OCI-LY3 (cell line): ENCODE results near the gene NPC1L1.

Source experiments
- H2AFZ ChIP-seq: fragments of 200-600, 300-600 bp; shearing (Covaris generic); 2 replicates; pipeline ENCODE4 v1.6.0; 2014; ENCODE audit warnings: antibody characterized with exemption, low read depth, low read length
- H3K27ac ChIP-seq: fragments of 200-600, 300-600 bp; sonication (generic); 2 replicates; pipeline ENCODE4 v1.5.1; 2014; ENCODE audit warnings: mild to moderate bottlenecking, low read length, moderate library complexity, mixed read lengths
- H3K27me3 ChIP-seq: fragments of 200-600, 300-600 bp; sonication (generic); 2 replicates; pipeline ENCODE4 v1.6.1; 2014; ENCODE audit warnings: low read depth, low read length, mixed read lengths
- H3K36me3 ChIP-seq: fragments of 200-600, 300-600 bp; sonication (generic); replicated peaks from 2 replicates; pipeline ENCODE3; 2014; ENCODE audit warnings: low read depth, low read length, mixed read lengths
- H3K4me1 ChIP-seq: fragments of 300-600, 200-600 bp; sonication (generic); 2 replicates; pipeline ENCODE4 v1.6.1; 2014; ENCODE audit warnings: low read length, mixed read lengths
- H3K4me2 ChIP-seq: fragments of 200-600, 300-600 bp; sonication (generic); 2 replicates; pipeline ENCODE4 v1.6.1; 2014; ENCODE audit warnings: low read length, mixed read lengths
- H3K4me3 ChIP-seq: fragments of 300-600, 200-600 bp; sonication (generic); 2 replicates; pipeline ENCODE4 v1.5.1; 2014; ENCODE audit warnings: antibody characterized with exemption, mild to moderate bottlenecking, low read length, moderate library complexity
- H3K79me2 ChIP-seq: fragments of 300-600, 200-600 bp; shearing (Covaris generic); 2 replicates; pipeline ENCODE4 v1.6.1; 2014; ENCODE audit warnings: mild to moderate bottlenecking, low read length, mixed read lengths
- H3K9ac ChIP-seq: fragments of 300-600, 200-600 bp; shearing (Covaris generic); 2 replicates; pipeline ENCODE4 v1.6.0; 2014; ENCODE audit warnings: mild to moderate bottlenecking, low read length, moderate library complexity
- H3K9me3 ChIP-seq: fragments of 200-600, 300-600 bp; shearing (Covaris generic); 2 replicates; pipeline ENCODE4 v1.6.1; 2014; ENCODE audit warnings: low read length, mixed read lengths; ENCODE audit not compliant: insufficient read depth
- H4K20me1 ChIP-seq: fragments of 200-600, 300-600 bp; sonication (generic); 2 replicates; pipeline ENCODE4 v1.6.1; 2016; ENCODE audit warnings: low read length, mixed read lengths; ENCODE audit not compliant: insufficient read depth
- EZH2phosphoT487 ChIP-seq: fragments of 200-600 bp; shearing (Covaris generic); IDR thresholded peaks from 2 replicates; pipeline ENCODE4 v1.6.1; 2018; ENCODE audit warnings: antibody characterized with exemption, mixed run types, low read depth
- TF ChIP-seq, protein P1 (sequence below): fragments of 200-600, 300-600 bp; sonication (generic); IDR thresholded peaks from 2 replicates; pipeline ENCODE4 v1.5.1; 2014; ENCODE audit warnings: antibody characterized with exemption, low read length, low read depth

Gene NPC1L1

DNA sequence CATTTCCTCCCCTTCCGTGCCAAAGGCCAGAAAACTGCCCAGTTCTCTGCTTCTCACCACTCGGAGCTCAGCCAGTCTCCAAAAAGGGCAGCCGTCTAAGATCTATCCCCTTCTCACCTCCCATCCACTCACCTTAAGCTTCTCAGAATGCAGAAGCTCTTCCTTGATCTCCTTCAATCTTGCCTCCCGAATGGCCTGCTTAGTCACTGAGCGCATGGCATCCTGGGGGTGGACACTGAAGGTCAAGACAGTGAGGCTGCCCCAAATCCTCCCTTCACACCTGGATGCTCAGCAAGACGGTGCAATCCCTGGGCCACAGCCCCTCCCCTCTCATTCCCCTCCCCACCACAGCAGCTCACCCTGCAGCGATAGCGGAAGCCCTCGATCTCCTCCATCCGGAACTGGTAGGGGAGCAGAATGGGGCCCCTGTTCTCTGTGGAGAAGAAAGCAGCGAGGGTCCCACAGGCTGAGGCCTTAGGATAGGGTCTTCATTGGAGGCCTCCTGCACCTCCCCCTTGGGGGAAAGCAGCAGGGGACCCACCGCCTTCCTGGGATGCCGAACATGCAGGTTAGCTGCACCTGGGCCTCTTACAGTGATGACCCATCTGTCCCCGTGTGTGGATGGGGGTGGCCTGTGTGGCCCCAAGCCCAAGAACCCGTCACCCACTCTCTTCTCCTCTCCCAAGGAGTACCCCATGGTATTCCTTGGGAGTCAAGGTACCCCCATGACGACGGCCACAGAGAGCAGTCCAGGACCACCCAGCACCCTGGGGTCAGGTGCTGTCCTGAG, 27.8 kb upstream of the NPC1L1 start:
- Histone ChIP-seq H3K4me1 (peaks cover 8% of the 10 kb centered on the region), H2AFZ (no peak overlapping the region), H3K4me2 (no peak overlapping the region), H3K27me3 (no peaks in the 10 kb centered on the region), H4K20me1 (peaks cover 10% of the 10 kb centered on the region; the same call in 1 of the 2 replicates), H3K4me3 (no peak overlapping the region), H3K36me3 (peaks cover 76% of the 10 kb centered on the region), H3K9ac (no peak overlapping the region), H3K27ac (no peak overlapping the region), H3K79me2 (peaks cover 27% of the 10 kb centered on the region), H3K9me3 (no peaks in the 10 kb centered on the region)
- TF ChIP-seq EZH2phosphoT487 = no peak
- TF ChIP-seq, protein P1, sequence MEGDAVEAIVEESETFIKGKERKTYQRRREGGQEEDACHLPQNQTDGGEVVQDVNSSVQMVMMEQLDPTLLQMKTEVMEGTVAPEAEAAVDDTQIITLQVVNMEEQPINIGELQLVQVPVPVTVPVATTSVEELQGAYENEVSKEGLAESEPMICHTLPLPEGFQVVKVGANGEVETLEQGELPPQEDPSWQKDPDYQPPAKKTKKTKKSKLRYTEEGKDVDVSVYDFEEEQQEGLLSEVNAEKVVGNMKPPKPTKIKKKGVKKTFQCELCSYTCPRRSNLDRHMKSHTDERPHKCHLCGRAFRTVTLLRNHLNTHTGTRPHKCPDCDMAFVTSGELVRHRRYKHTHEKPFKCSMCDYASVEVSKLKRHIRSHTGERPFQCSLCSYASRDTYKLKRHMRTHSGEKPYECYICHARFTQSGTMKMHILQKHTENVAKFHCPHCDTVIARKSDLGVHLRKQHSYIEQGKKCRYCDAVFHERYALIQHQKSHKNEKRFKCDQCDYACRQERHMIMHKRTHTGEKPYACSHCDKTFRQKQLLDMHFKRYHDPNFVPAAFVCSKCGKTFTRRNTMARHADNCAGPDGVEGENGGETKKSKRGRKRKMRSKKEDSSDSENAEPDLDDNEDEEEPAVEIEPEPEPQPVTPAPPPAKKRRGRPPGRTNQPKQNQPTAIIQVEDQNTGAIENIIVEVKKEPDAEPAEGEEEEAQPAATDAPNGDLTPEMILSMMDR = no peak

DNA sequence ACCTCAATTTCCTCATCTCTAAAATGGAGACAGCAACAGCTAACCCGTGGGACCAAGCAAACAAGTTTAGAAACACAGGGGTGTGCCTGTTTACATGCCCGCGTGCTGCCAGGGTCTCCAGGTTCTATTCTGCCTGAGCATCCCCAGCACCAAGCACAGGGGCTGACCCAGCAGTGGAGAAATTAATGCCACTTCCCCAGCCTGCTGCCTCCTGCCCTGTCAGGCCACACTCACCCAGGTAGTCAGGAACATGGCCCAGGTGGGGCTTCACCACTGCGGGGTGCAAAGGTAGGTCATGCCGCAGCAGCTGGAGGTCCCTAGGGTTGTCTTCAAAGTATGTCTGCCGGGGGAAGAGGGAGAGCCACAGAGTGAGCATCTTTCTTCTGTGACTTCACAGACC, 26.8 kb upstream of the NPC1L1 start:
- H3K9me3 ChIP-seq = no peaks in the 10 kb centered on the region
- peaks cover 10% of the 10 kb centered on the region; the same call in 1 of the 2 replicates for H4K20me1 ChIP-seq
- no peak overlapping the region for H2AFZ ChIP-seq
- peaks cover 79% of the 10 kb centered on the region for H3K36me3 ChIP-seq
- peaks cover 6% of the 10 kb centered on the region for H3K4me1 ChIP-seq
- no peak for TF ChIP-seq EZH2phosphoT487
- TF ChIP-seq, protein P1 = no peak
- H3K27me3 ChIP-seq = no peaks in the 10 kb centered on the region
- peaks cover 18% of the 10 kb centered on the region for H3K79me2 ChIP-seq
- no peak overlapping the region for H3K4me2 ChIP-seq
- H3K9ac ChIP-seq = no peak overlapping the region
- no peak overlapping the region for H3K4me3 ChIP-seq
- no peak overlapping the region for H3K27ac ChIP-seq

DNA sequence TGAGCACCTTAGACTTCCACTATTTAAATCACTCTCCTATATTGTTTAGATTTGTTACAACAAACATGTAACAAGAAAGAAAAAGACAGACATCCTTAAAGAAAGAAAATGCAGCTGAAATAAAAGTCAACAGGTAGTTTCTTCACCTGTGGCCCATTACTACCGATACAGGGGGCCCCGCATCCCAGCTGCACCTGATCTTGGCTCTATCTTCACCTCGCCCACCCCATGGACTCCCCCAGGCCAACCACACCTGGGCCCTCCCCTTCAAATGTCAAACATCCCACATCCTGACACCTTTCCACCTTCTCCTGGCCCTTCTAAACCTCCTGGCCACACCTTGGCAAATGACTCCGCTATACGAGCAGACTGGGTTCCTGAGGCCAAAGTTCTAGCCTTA, 25.6 kb upstream of the NPC1L1 start:
- Histone ChIP-seq H2AFZ (no peak overlapping the region), H3K4me1 (no peaks in the 10 kb centered on the region), H3K79me2 (peaks cover 6% of the 10 kb centered on the region), H3K27ac (no peak overlapping the region), H4K20me1 (peaks cover 10% of the 10 kb centered on the region), H3K4me3 (no peak overlapping the region), H3K27me3 (no peaks in the 10 kb centered on the region), H3K4me2 (no peak overlapping the region), H3K9ac (no peak overlapping the region), H3K9me3 (no peaks in the 10 kb centered on the region), H3K36me3 (peaks cover 67% of the 10 kb centered on the region)
- no peak for TF ChIP-seq EZH2phosphoT487
- TF ChIP-seq, protein P1 = no peak

DNA sequence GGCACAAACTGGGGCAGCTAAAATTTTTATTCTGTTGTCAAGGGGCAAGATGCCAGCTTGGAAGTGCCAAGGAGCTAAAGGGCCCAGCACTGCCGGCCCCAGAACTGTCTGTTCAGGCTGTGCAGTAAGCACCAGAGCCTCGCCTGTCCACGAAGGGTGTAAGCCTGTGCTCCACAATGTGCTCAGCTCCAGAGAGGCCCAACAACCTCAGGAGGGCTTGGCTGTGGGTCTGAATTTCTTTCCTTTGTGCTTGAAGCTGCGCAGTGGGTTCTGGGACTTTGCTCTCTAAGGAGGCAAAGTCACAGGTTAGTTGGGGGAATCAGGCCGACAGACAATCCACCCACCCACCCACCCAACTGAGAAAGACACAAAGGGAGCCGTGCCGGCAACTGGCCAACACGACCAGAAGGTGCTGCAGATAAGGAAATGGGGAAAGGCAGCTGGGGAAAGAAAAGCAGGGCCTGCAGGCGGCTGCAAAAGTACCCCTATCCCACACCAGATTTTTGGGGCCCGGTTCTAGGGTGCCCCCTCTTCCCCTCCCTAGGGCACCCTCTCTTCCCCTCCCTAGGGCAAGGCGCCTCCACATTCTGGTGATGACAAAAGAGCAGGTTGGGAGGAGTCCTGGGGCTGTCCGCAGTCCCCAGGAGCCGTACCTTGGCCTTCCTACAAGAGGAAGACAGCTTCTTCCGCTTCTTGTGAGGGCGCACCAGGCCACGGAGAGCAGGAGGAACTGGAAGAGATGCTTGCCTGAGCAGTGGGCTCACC, 24.8 kb upstream of the NPC1L1 start:
- H3K79me2 ChIP-seq = no peaks in the 10 kb centered on the region
- no peak overlapping the region for H3K4me2 ChIP-seq
- H3K9ac ChIP-seq = no peak overlapping the region
- H3K27ac ChIP-seq = no peak overlapping the region
- no peaks in the 10 kb centered on the region for H3K27me3 ChIP-seq
- no peak overlapping the region for H3K4me3 ChIP-seq
- H3K4me1 ChIP-seq = no peaks in the 10 kb centered on the region
- peaks cover 60% of the 10 kb centered on the region for H3K36me3 ChIP-seq
- no peak overlapping the region for H2AFZ ChIP-seq
- no peaks in the 10 kb centered on the region for H3K9me3 ChIP-seq
- H4K20me1 ChIP-seq = peaks cover 10% of the 10 kb centered on the region
- TF ChIP-seq, protein P1 = no peak; the same call in 1 of the 2 replicates
- TF ChIP-seq EZH2phosphoT487 = no peak
